Measurements from ENCODE around the gene PGS1.

PGS1 gene

GRCh38 chr17:78347453-78347852, 31.0 kb upstream of the PGS1 start:
- ChIA-PET CTCF (interaction anchor here (0.9 to 1.3 kb wide), 2 partner anchors 11 to 13 kb away, joined by 4 to 6 read pairs; no protein-coding TSS in a partner anchor), POLR2A (interaction anchor here (1.0 kb wide), 1 partner anchor 12 kb away, joined by 3 read pairs; the partner anchor contains the start of gene SOCS3)
- DNase-seq (ENCODE audit: extremely low spot score) = no peak
- no peak for TF ChIP-seq CTCF (IDR thresholded peaks at IDR 0.05; ENCODE audit: control extremely low read depth, extremely low read depth, low read depth, missing control alignments)

- ChIA-PET POLR2A (interaction anchor here (0.6 to 1.0 kb wide), 2 partner anchors 11 kb away, joined by 3 read pairs; partner anchors contain the start of gene SOCS3), CTCF (interaction anchor here (0.8 to 1.4 kb wide), 6 partner anchors 9 to 98 kb away, joined by 3 to 4 read pairs (median 3); no protein-coding TSS in a partner anchor)
- no peak for DNase-seq (ENCODE audit: extremely low spot score)
- TF ChIP-seq CTCF (IDR thresholded peaks at IDR 0.05; ENCODE audit: control extremely low read depth, extremely low read depth, low read depth, missing control alignments) = no peak
Measured at GRCh38 chr17:78348055-78348770, 30.2 kb upstream of the PGS1 start.

- ChIA-PET CTCF (interaction anchor here (1.0 kb wide), 1 partner anchor 10 kb away, joined by 3 read pairs; no protein-coding TSS in a partner anchor), POLR2A (no interaction called here)
- DNase-seq (ENCODE audit: extremely low spot score) = no peak
- no peak for TF ChIP-seq CTCF (IDR thresholded peaks at IDR 0.05; ENCODE audit: control extremely low read depth, extremely low read depth, low read depth, missing control alignments)
Measured at GRCh38 chr17:78349891-78350642, 28.4 kb upstream of the PGS1 start.

GRCh38 chr17:78351449-78352006, 26.9 kb upstream of the PGS1 start:
- no peak for TF ChIP-seq CTCF (IDR thresholded peaks at IDR 0.05; ENCODE audit: control extremely low read depth, extremely low read depth, low read depth, missing control alignments)
- no peak for DNase-seq (ENCODE audit: extremely low spot score)
- ChIA-PET CTCF (no interaction called here), POLR2A (no interaction called here)

- TF ChIP-seq CTCF (IDR thresholded peaks at IDR 0.05; ENCODE audit: control extremely low read depth, extremely low read depth, low read depth, missing control alignments) = no peak
- ChIA-PET CTCF (no interaction called here), POLR2A (no interaction called here)
- no peak for DNase-seq (ENCODE audit: extremely low spot score)
Measured at GRCh38 chr17:78353834-78354233, 24.6 kb upstream of the PGS1 start.

- TF ChIP-seq CTCF (IDR thresholded peaks at IDR 0.05; ENCODE audit: control extremely low read depth, extremely low read depth, low read depth, missing control alignments) = no peak
- ChIA-PET POLR2A (interaction anchor here (0.5 kb wide), 1 partner anchor 204 kb away, joined by 5 read pairs; no protein-coding TSS in a partner anchor), CTCF (interaction anchor here (1.1 to 1.5 kb wide), 3 partner anchors 16 to 104 kb away, joined by 3 to 4 read pairs (median 4); no protein-coding TSS in a partner anchor)
- DNase-seq (ENCODE audit: extremely low spot score) = no peak
Measured at GRCh38 chr17:78355045-78355641, 23.3 kb upstream of the PGS1 start.
